ENCODE results near the gene AGAP4.
"Not testable (repeated sequence)": the region's sequence is repeated elsewhere in the genome, so short reads cannot be mapped to it uniquely, and the experiment has no call there.

Gene AGAP4

DNA sequence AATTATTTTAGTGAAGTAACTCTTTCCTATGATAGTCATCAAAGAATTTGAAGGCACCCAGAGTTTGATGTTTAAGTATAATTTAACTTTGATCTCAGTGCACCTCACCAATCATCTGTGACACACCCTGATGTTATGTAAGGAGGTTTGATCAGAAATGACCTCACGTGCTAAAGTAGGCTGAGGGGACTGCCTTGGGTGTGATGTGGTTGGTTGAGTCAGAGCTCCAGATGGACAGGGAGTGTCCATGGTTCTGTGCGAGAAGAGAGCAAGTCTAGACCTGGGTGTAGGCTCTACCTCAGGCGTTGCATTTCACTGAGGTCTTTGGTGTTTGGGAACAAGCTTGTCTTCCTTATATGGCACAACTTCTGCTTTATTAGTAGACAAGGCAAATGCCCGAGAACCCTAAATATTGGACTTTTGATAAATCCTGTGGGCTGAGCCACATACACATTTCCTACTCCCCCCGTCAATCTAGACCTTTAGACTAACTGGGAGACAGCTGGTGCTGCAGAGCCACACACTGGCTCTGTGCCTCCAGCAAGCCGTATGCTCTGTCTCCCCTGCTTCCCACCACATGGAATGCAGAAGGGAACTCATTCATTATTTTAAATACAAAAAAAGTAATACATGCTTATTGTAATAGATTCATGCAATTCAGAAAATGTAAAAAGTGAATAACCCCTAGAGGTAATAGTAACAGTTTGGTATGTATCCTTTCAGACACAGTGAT, 56.4 kb downstream of the AGAP4 start:
- not testable (repeated sequence) for DNase-seq (ENCODE audit: low read depth in 2 of 2)

DNA sequence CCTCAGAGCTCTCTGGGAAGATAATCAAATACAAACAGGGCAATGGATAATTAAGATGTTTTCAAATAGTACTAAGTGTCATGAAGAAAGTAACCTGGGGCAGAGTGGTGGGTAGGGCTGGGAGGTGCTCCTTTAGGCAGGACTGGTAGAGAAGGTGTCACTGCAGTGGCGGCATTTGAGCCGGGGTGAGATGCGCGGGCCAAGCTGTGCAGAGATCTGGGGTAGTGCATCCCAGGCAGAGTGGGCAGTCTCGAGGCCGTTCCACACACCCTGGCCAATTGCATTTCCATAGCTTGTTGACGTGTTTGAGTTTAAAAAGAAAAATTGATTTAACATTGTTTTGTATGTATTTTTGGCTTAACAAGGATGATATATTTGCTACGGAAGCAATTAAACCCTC, 57.3 kb downstream of the AGAP4 start:
- not testable (repeated sequence) for DNase-seq (ENCODE audit: low read depth in 2 of 2)

DNA sequence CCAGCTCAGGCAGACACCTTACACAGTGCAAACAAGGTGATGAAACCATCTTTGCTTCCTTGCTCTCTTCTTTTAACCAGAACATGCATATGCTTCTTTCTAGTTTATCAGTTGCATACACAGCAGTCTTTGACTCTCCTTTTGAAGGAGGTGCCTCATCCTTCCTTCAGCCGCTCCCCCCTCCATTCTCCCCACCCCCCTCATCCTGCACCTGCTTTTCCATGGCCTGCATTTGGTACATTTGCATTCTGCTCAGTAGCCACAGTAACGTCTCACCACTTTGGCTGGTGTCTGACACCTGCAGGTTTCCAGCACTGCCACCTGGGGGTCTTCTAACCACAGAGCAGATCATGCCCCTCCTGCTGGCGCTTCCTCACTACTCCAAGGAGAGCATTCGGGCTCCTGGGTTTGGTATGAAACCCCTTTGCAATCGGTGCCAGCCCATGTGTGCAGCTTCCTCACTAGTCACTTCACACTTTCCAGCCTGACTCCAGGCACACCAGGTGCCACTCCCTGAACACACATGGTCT, 60.0 kb downstream of the AGAP4 start:
- DNase-seq (ENCODE audit: low read depth in 2 of 2) = not testable (repeated sequence)

DNA sequence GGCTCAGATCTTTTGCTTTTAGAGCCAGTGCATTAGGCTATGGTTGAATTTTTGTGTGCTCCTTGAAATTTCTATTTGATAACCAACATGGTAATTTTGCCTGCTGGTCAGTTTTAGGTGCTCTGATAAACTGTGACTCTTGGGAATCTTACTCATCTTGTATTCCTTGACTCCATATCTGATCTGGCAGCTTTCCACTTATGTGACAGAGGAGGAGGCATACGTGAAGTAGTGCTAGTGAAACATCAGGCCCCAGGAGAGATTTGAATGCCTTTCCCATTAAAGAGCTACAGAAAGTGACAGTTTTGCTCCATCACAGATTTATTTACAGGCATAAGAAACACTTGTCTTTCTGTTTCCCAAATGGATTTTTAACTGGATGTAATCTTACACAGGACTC, 61.1 kb downstream of the AGAP4 start:
- DNase-seq (ENCODE audit: low read depth in 2 of 2) = not testable (repeated sequence)
